PFSK-1 (cell line): ENCODE measurements around the gene UBAP2.

ENCODE experiments used
- FOXP2 ChIP-seq: optimal IDR thresholded peaks from 2 replicates; pipeline ENCODE3; 2011; ENCODE audit warnings: borderline replicate concordance, control low read depth, inconsistent platforms; ENCODE audit not compliant: insufficient read depth; ENCODE audit errors: extremely low read length, extremely low read depth
- POLR2AphosphoS5 ChIP-seq: IDR thresholded peaks from 2 replicates; pipeline ENCODE4 v1.6.1; 2012; ENCODE audit warnings: low read depth, mild to moderate bottlenecking, control low read depth, low read length, moderate library complexity
- REST ChIP-seq, 2 experiments: IDR thresholded peaks; 2 replicates each; pipeline versions ENCODE4 v1.6.1 to v1.8.0; 2011 to 2012; ENCODE audit warnings: low read depth in 2 of 2, low read length in 2 of 2, control low read depth in 1 of 2, inconsistent platforms in 1 of 2, mild to moderate bottlenecking in 1 of 2, moderate library complexity in 1 of 2; ENCODE audit not compliant: insufficient read depth in 1 of 2
- SIN3A ChIP-seq: IDR thresholded peaks from 2 replicates; pipeline ENCODE4 v1.6.1; 2012; ENCODE audit warnings: mild to moderate bottlenecking, low read length, moderate library complexity, borderline replicate concordance; ENCODE audit not compliant: insufficient read depth
- TAF1 ChIP-seq: IDR thresholded peaks from 2 replicates; pipeline ENCODE4 v1.6.1; 2012; ENCODE audit warnings: low read length, control low read depth, borderline replicate concordance; ENCODE audit not compliant: insufficient read depth

UBAP2 gene

GRCh38 chr9:33880211-33881089 is 168.2 kb downstream of the UBAP2 start:
- TF ChIP-seq TAF1 (no peak), FOXP2 (no peak), POLR2AphosphoS5 (no peak), REST (IDR thresholded peaks at IDR 0.05; ENCODE audit: insufficient read depth in 1 of 2, low read depth in 2 of 2, low read length in 2 of 2) (no peak), SIN3A (no peak)

- no peak for TF ChIP-seq SIN3A
- TF ChIP-seq TAF1 = no peak
- TF ChIP-seq POLR2AphosphoS5 = no peak
- TF ChIP-seq FOXP2 = no peak
- no peak for TF ChIP-seq REST (IDR thresholded peaks at IDR 0.05; ENCODE audit: insufficient read depth in 1 of 2, low read depth in 2 of 2, low read length in 2 of 2)
Observed at GRCh38 chr9:33878691-33879366, 169.9 kb downstream of the UBAP2 start.

GRCh38 chr9:33877727-33878489 is 170.8 kb downstream of the UBAP2 start:
- TF ChIP-seq REST (IDR thresholded peaks at IDR 0.05; ENCODE audit: insufficient read depth in 1 of 2, low read depth in 2 of 2, low read length in 2 of 2) (no peak), SIN3A (no peak), POLR2AphosphoS5 (no peak), FOXP2 (no peak), TAF1 (no peak)
